GM18951 (cell line): ENCODE data around the gene HS2ST1.

Experiments
- POLR2A ChIP-seq: IDR thresholded peaks from 4 replicates; pipeline ENCODE4 v1.6.1; 2011; ENCODE audit warnings: mild to moderate bottlenecking; ENCODE audit not compliant: insufficient read length, insufficient read depth; ENCODE audit errors: extremely low read depth
- in situ Hi-C: fragments of 300-500 bp; cut with MboI; formaldehyde crosslinking; loops from one replicate; pipeline ENCODE4 v1.12.0; 2022; ENCODE audit warnings: low sequenced_read_pairs, mixed read lengths, inconsistent platforms; ENCODE audit not compliant: unreplicated experiment

Gene HS2ST1

DNA sequence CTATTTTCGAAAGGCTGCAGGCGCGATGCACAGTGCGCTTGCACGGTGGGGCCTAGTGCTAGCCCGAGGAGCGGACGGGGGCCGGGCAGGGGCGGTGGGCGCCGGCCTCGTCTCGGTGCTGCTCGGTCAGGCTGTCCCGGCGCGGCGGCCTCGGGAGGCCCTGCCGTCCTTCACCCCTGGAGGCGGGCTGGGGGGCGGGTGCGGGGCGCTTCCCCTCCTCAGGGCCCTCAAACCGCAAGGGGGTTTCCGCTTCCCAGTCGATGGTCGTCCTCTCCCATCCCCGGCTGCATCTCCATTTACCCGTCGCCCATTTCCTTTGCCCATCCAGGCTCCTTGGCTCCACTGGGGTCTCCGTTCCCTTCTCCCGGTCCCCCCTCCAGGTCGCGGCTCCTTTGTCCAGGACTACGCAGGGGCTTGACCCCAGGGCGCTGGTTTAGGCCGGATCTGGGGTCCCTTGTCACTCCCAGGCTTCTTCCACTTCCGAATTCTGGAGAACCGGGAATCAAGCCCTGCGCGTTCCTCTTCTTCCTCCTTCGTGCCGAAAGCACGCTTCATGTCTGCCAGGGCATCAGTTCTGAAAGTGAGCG is 217.9 kb downstream of the HS2ST1 start:
- in situ Hi-C loops, result loop anchor here (25.0 kb wide), 2 partner anchors 155 to 830 kb away; no protein-coding TSS in a partner anchor

DNA sequence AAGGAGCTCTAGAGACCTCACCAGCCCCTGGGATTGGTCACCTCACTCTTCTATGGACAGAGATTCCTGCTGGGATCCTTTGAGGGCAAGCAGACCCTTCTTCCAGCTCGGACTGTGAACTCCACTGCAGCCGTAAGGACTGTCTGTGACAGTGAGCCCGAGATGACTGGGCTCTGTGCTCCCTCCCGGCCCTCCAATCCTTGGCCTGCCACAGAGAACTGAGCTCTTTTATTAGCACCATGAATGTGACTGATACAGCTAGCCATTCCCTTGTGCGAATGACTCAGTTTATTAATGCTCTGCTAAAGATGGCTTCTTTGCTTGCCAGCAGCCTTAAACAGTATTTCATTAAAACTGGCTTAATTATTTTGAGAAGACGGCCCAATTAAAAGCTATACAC is 219.6 kb downstream of the HS2ST1 start:
- no peak for TF ChIP-seq POLR2A
- in situ Hi-C loops, result loop anchor here (25.0 kb wide), 2 partner anchors 153 to 828 kb away; no protein-coding TSS in a partner anchor

More for the DNA sequence above, 217.9 kb downstream of the HS2ST1 start:
- TF ChIP-seq POLR2A, result no peak

DNA sequence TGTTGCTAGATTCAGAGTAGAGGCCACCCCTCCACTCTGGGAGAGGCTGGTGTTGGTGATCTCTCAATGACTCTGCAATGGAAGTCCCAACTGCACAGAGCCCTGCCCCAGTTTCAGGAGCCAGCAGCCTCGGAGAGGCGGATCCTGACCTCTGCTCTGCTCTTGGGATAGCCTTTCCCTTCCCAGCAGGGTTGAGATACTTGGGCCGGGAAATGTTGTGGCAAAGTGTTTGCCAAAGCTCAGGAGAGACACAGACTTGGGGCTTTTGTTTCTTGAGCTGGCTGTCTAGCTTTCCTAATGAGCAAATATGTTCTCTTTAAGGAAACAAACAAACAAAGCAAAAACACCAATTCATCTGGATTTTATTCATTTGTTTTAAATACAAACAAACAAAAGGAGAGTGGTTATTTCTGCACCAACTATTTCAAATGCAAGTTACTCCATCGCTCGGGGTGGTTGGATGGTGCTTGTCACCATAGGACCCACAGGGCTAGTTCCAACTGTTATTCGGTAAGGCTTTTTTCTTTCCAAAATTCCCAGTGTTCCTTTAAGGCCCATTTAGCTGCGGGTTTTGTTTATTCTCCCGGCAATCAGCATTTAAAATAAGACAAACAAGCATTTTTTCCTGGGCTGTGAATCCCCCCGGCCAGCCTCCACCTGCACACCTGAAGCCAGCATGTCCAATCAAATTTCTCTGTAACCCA is 220.3 kb downstream of the HS2ST1 start:
- in situ Hi-C loops, result loop anchor here (25.0 kb wide), 2 partner anchors 153 to 828 kb away; no protein-coding TSS in a partner anchor
- no peak for TF ChIP-seq POLR2A

DNA sequence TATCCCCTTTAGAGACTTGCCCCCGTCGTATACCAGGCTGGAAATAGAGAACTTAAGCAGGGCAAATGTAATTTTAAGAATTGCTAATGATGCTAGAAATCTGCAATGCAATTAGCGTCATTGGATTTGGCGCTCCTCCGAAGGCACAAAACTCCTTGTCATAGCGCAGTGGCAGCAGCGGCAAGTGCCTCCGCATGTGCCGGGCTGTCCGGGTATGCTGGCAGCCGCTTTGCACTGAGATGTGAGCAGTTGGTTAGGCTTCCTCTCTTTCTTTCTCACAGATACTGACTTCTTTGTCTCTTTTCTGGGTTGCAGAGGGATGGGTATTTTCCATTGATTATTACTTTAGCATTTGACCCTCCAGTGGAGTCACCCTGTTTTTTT is 220.9 kb downstream of the HS2ST1 start:
- no peak for TF ChIP-seq POLR2A
- in situ Hi-C loops, result loop anchor here (25.0 kb wide), 2 partner anchors 152 to 827 kb away; no protein-coding TSS in a partner anchor

DNA sequence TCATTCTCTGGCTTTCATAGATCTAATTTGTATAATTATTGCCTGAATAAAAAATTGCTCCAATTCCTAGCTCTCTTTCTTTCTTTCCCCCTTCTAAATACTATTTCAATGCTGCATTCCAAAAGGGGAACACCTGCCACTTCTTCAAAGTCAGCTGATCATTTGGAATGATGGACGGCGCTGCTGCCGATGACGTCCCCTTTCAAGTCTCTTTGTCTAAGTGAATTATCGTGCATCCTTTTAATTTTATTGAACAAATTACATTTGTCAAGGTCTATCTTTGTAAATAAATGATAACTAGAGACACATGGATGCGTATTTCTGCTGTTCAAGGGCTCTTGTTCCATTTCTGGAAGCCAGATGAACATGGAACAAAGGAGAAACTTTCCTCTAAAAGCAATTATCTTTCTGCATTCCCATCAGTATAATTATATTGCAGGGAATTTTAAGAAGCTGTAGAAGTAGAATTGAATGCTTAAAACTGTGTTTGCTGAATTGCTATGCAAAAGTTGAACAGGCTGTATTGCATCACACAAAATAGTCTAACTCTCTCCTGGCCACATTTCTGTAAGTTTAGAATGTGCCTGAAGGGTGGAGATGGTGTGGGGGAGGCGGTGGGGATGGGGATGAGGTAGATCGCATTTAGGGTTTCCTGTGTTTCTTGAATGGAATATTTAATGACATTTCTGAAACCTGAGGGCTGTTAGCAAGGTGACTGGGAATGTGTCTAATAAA is 222.3 kb downstream of the HS2ST1 start:
- no peak for TF ChIP-seq POLR2A
- in situ Hi-C loops, result loop anchor here (25.0 kb wide), 2 partner anchors 151 to 826 kb away; no protein-coding TSS in a partner anchor

DNA sequence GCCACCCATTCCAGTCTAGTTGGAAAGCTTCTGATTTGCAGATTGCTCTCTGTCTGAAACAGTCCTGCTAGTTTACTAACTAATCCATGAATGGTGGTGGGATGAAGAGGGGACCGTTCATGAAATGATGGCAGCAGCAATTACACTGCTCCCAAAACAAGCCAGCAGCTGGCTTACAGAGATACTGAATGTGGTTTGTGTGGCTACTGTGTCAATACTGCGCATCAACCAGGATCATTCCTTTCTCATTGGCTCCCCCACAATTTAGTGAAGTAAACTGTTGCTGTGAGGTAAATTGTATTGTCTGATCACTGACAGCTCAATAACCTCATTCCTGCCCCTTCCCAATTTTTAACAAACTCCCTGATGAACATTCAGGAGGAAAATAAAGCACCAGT is 222.9 kb downstream of the HS2ST1 start:
- no peak for TF ChIP-seq POLR2A
- in situ Hi-C loops, result loop anchor here (25.0 kb wide), 2 partner anchors 150 to 825 kb away; no protein-coding TSS in a partner anchor

DNA sequence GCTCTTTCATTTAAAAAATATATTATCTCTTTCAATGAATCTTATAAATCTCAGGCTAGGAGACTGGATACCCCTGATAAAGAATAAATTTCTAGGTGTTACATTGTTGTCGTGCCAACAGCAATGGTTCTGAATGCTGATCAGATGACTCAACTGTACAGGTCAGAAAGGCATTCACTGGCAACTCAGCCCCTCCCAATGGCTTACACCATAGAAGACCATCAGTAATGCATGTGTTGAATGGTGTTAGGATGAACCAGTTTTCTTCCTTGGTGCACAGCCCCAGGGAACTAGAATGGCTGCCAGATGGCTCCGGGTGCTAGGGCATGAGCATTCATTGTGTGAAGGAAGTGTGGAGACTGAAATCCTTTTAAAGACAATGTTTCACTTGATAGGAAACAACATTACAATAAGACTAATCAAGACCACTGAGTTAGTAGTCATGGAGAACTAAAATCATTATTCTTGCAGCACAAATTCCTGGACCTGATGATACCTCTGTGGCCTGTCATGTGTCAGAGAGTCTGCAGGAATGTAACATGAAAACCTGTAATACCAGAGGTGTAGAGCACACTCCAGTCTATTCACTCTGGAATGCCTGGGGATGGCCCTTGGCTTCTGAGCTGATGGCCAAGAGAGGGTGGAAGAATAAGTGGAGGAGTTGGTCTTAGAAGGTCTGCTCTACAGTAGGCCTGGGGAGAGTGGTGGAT is 226.6 kb downstream of the HS2ST1 start:
- in situ Hi-C loops, result loop anchor here (25.0 kb wide), 2 partner anchors 146 to 821 kb away; no protein-coding TSS in a partner anchor
- no peak for TF ChIP-seq POLR2A

DNA sequence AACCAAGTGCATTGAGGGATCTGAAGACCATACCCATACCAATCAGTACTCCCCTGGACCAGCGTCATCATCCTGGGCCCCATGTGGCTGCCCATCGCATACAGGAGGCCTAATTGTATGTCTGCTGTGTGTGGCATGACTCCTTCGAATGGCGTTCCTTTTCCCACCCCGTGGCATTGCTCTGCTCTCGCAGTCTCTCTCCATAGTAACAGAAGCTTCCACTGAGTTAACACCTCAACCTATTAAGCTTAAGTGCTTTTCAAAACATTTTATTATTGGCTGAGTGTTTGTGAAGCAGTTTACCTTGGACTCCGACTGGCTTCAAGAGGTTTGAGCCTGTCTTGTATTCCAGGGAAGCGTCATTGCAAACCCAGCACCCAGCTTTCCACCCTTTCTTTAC is 227.1 kb downstream of the HS2ST1 start:
- TF ChIP-seq POLR2A, result no peak
- in situ Hi-C loops, result loop anchor here (25.0 kb wide), 2 partner anchors 146 to 821 kb away; no protein-coding TSS in a partner anchor

DNA sequence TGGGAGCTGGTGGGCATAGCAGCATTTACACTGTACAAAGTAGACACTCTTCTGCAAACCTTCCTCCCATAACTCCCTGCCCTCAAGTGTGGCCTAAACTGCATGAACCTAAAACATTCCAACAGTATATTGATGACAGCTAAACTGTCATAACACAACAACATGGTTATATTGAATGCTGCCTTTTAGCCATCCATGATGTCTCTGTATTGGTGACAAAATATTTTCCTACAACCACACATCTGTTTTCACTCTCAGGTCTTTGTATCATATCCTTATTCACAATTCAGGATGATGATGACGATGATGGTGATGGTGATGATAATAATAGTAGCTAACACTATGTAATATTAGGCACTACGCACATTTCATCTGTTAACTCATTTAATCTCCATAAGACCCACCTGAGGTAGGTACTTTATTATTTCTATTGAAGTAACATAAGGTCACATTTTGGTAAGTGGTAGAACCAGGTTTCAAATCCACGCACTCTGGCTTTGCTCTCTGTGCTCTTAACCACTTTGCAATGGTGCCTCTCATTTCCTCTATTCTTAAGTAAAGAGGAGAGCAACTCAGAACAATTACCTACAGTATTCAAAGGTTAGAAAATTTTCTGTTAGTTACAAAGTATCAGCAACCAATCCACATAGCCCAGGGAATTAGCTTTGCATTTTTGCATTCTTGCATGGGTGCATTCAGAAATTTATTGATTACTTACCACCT is 229.1 kb downstream of the HS2ST1 start:
- TF ChIP-seq POLR2A, result no peak
- in situ Hi-C loops, result loop anchor here (25.0 kb wide), 2 partner anchors 144 to 819 kb away; no protein-coding TSS in a partner anchor

DNA sequence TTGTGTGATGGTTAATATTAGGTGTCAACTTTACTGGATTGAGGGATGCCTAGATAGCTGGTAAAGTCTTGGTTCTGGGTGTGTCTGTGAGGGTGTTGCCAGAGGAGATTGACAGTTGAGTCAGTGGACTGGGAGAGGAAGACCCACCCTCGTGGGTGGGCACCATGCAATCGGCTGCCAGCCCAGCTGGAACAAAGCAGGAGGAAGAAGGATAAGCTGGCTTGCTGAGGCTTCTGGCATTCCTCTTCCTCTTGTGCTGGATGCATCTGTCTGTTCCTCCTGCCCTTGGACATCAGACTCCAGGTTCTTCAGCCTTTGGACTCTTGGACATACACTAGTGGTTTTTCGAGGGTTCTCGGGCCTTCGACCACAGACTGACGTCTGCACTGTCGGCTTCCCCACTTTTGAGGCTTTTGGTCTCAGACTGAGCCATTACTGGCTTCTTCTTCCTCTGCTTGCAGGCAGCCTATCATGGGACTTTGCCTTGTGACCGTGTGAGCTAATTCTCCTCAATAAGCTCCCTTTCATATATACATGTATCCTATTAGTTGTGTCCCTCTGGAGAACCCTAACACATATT is 230.0 kb downstream of the HS2ST1 start:
- in situ Hi-C loops, result loop anchor here (25.0 kb wide), 2 partner anchors 143 to 818 kb away; no protein-coding TSS in a partner anchor
- TF ChIP-seq POLR2A, result no peak

DNA sequence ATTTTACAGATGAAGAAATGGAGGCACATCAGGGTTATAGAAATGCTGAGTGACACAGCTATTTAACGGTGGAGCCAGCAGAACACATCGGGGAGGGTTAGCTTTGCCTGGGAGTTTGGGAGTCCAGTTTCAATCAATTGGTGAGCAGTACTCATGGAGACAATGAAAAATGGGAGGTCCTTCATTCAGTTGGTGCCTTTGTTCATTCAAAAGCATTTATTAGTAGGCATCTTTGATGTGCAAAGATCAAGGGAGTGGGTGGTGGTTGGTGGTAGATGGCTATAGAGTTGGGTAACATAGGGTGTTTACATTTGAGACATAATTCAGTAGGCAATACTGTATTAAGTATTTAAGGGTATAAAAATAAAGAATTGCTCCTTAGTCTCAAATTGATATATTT is 230.5 kb downstream of the HS2ST1 start:
- no peak for TF ChIP-seq POLR2A
- in situ Hi-C loops, result loop anchor here (25.0 kb wide), 2 partner anchors 142 to 817 kb away; no protein-coding TSS in a partner anchor

DNA sequence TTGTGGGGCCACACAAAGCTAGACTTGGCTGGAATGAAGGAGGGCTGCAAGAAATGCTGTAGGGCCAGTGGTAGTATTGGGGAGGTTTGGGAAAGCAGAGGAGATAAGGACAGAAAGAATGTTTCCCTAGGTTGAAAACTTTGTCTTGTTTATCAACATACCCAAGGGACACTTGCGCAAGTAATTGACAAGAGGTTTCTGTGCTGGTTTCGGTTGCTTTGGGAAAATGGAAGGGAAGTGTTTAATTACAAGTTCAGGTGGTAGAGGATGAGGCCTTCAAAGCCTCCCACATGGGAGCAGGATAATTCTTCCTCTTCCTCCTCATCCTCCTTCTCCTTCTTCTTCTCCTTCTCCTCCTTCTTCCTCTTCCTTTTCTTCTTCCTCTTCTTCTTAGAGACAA is 232.1 kb downstream of the HS2ST1 start:
- in situ Hi-C loops, result loop anchor here (25.0 kb wide), 2 partner anchors 141 to 816 kb away; no protein-coding TSS in a partner anchor
- TF ChIP-seq POLR2A, result no peak

DNA sequence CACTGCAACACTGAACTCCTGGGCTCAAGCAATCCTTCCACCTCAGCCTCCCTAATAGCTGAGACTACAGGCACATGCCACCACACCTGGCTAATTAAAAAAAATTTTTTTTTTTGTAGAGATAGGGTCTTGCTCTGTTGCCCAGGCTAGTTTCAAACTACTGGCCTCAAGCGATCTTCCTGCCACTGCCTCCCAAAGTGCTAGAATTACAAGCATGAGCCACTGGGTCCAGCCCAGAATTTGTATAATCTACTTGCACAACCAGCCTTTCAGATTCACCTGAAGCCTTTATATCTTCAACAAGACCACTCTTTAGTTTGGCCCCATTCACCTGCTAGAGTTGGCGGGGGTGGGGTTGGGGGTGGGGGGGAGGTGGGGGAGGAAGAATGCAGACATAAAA is 232.6 kb downstream of the HS2ST1 start:
- in situ Hi-C loops, result loop anchor here (25.0 kb wide), 2 partner anchors 140 to 815 kb away; no protein-coding TSS in a partner anchor
- TF ChIP-seq POLR2A, result no peak
